Lower leg skin (tissue), 3 donors: ENCODE data around the gene DPYD.

Source experiments
- CTCF ChIP-seq, 3 donors: fragments of 450-650 bp; IDR thresholded peaks; one replicate each; pipeline ENCODE4 v1.5.1; 2016; ENCODE audit warnings: antibody characterized with exemption in 3 of 3, mild to moderate bottlenecking in 3 of 3, moderate library complexity in 2 of 3
- POLR2A ChIP-seq, 2 donors: fragments of 450-650 bp; IDR thresholded peaks; one replicate each; pipeline ENCODE4 v1.6.1; 2016 to 2017; ENCODE audit warnings: antibody characterized with exemption in 2 of 2, mild to moderate bottlenecking in 1 of 2, moderate library complexity in 1 of 2

DNA sequence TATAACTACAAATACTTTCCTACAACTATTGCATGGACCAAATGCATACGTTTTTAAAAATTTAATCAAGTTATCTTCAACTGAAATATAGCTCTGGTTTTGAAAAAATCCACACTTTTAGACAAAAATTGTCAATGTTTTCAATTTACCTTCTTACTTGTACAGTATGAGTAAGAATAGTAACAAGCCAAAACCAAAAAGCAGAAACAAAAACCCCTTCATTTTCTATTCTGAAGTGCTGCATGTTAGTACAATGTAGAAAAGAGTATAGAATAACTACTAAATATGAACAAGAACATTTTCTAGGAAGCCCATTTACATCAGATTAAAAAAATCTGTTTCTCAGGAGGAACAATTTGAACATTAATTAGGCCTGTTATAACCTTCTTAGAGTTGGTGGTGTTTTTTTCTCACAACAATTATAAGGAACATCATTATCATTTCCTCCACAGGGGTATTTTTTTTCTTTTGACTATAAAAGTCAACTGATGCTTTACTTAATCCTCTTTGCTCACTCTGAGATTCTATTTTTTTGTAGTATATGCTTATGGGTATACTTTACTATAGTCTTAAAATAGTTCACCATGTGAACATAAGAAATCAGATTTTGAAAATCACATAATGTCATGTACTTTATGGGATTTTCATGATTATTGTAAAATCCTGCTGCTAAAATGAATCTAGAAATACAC is 723.9 kb downstream of the DPYD start:
- TF ChIP-seq POLR2A (IDR thresholded peaks at IDR 0.05) (no peak), CTCF (IDR thresholded peaks at IDR 0.05) (no peak)
